ENCODE results near the gene SLX4IP.
"Not testable (repeated sequence)": the region's sequence is repeated elsewhere in the genome, so short reads cannot be mapped to it uniquely, and the experiment has no call there.

The SLX4IP gene

GRCh38 chr20:10611357-10611756 lies 176.3 kb downstream of the SLX4IP start:
- no peak for TF ChIP-seq MAX (IDR thresholded peaks at IDR 0.05; ENCODE audit: low read depth, low read length)
- TF ChIP-seq CTCF (IDR thresholded peaks at IDR 0.05; ENCODE audit: low read depth, low read length), result peak; percentile 42
- peak; percentile 51 for DNase-seq (ENCODE audit: low read depth)
- no peak overlapping the region for H3K4me3 ChIP-seq (ENCODE audit: low read depth, low read length)

- not testable (repeated sequence) for H3K4me3 ChIP-seq (ENCODE audit: low read depth, low read length); DNase-seq (ENCODE audit: low read depth)
Measured at GRCh38 chr20:10613426-10613825, 178.3 kb downstream of the SLX4IP start.

GRCh38 chr20:10613911-10614310 lies 178.8 kb downstream of the SLX4IP start:
- TF ChIP-seq MYC (IDR thresholded peaks at IDR 0.05; ENCODE audit: low read depth, low read length) (no peak), MAX (IDR thresholded peaks at IDR 0.05; ENCODE audit: low read depth, low read length) (no peak), CTCF (IDR thresholded peaks at IDR 0.05; ENCODE audit: low read depth, low read length) (no peak), POLR2A (IDR thresholded peaks at IDR 0.05; ENCODE audit: extremely low read depth, insufficient read length) (no peak)
- DNase-seq (ENCODE audit: low read depth), result no peak
- H3K4me3 ChIP-seq (ENCODE audit: low read depth, low read length), result no peak overlapping the region

GRCh38 chr20:10616212-10616611 lies 181.1 kb downstream of the SLX4IP start:
- no peak for DNase-seq (ENCODE audit: low read depth)
- TF ChIP-seq CTCF (IDR thresholded peaks at IDR 0.05; ENCODE audit: low read depth, low read length) (no peak), MYC (IDR thresholded peaks at IDR 0.05; ENCODE audit: low read depth, low read length) (no peak), POLR2A (IDR thresholded peaks at IDR 0.05; ENCODE audit: extremely low read depth, insufficient read length) (no peak), MAX (IDR thresholded peaks at IDR 0.05; ENCODE audit: low read depth, low read length) (no peak)
- no peak overlapping the region for H3K4me3 ChIP-seq (ENCODE audit: low read depth, low read length)

- DNase-seq (ENCODE audit: low read depth); H3K4me3 ChIP-seq (ENCODE audit: low read depth, low read length): not testable (repeated sequence)
Measured at GRCh38 chr20:10617549-10618133, 182.5 kb downstream of the SLX4IP start.

GRCh38 chr20:10618611-10619245 lies 183.6 kb downstream of the SLX4IP start:
- TF ChIP-seq CTCF (IDR thresholded peaks at IDR 0.05; ENCODE audit: low read depth, low read length), result no peak
- no peak for TF ChIP-seq MAX (IDR thresholded peaks at IDR 0.05; ENCODE audit: low read depth, low read length)
- no peak for TF ChIP-seq POLR2A (IDR thresholded peaks at IDR 0.05; ENCODE audit: extremely low read depth, insufficient read length)
- no peak for TF ChIP-seq MYC (IDR thresholded peaks at IDR 0.05; ENCODE audit: low read depth, low read length)
- DNase-seq (ENCODE audit: low read depth), result no peak
- H3K4me3 ChIP-seq (ENCODE audit: low read depth, low read length), result no peak overlapping the region

GRCh38 chr20:10619427-10619826 lies 184.3 kb downstream of the SLX4IP start:
- H3K4me3 ChIP-seq (ENCODE audit: low read depth, low read length), result no peak overlapping the region
- no peak for DNase-seq (ENCODE audit: low read depth)
- TF ChIP-seq MYC (IDR thresholded peaks at IDR 0.05; ENCODE audit: low read depth, low read length), result no peak
- TF ChIP-seq CTCF (IDR thresholded peaks at IDR 0.05; ENCODE audit: low read depth, low read length), result no peak
- no peak for TF ChIP-seq MAX (IDR thresholded peaks at IDR 0.05; ENCODE audit: low read depth, low read length)
- no peak for TF ChIP-seq POLR2A (IDR thresholded peaks at IDR 0.05; ENCODE audit: extremely low read depth, insufficient read length)
